K562 (cell line): Measurements from ENCODE around the gene KLHL22. TPM values are rescaled to one million over a fixed set of nuclear protein-coding genes. Genes with fewer than 3 reads are reported as not detected.

Experiments used
- ARNT ChIP-seq, 2 experiments: fragments of 450-650 bp; IDR thresholded peaks; 2 replicates each; pipeline ENCODE4 v1.6.1; 2016; ENCODE audit warnings: mild to moderate bottlenecking in 1 of 2
- ASH1L ChIP-seq: fragments of 450-650 bp; IDR thresholded peaks from 2 replicates; pipeline ENCODE4 v1.6.1; 2018; ENCODE audit warnings: borderline replicate concordance, mild to moderate bottlenecking, low read depth; ENCODE audit not compliant: partially characterized antibody
- CBFB ChIP-seq: sonication (generic); formaldehyde crosslinking; IDR thresholded peaks from 2 replicates; pipeline ENCODE4 v1.4.0; 2020; ENCODE audit warnings: mild to moderate bottlenecking, missing genetic modification reagents
- CREB3L1 ChIP-seq: fragments of 450-650 bp; IDR thresholded peaks from 2 replicates; pipeline ENCODE4 v1.6.1; 2014; ENCODE audit warnings: low read depth, mild to moderate bottlenecking, moderate library complexity, borderline replicate concordance
- DIDO1 ChIP-seq: fragments of 450-650 bp; IDR thresholded peaks from 2 replicates; pipeline ENCODE4 v1.6.1; 2016; ENCODE audit warnings: low read depth, missing biosample characterization, missing genetic modification characterization
- E2F5 ChIP-seq: sonication (generic); formaldehyde crosslinking; IDR thresholded peaks from 2 replicates; pipeline ENCODE4 v1.8.0; 2022; ENCODE audit warnings: mild to moderate bottlenecking, missing genetic modification reagents
- ID3 ChIP-seq, 2 experiments: fragments of 250-450 bp in 1 of 2; fragments of 450-650 bp in 1 of 2; sonication (Bioruptor Pico) in 1 of 2; IDR thresholded peaks; 2 replicates each; pipeline versions ENCODE4 v1.6.1 to v1.8.0; 2016 to 2021; ENCODE audit warnings: mild to moderate bottlenecking in 2 of 2, moderate library complexity in 2 of 2, missing compliant biosample characterization in 1 of 2, missing genetic modification characterization in 1 of 2
- NKRF ChIP-seq: fragments of 450-650 bp; IDR thresholded peaks from 2 replicates; pipeline ENCODE4 v1.6.1; 2016; ENCODE audit warnings: borderline replicate concordance
- NR4A1 ChIP-seq, 2 experiments: fragments of 250-450 bp in 1 of 2; fragments of 450-650 bp in 1 of 2; sonication (Bioruptor Pico) in 1 of 2; IDR thresholded peaks; 2 replicates each; pipeline versions ENCODE4 v1.4.0 to v1.6.1; 2016 to 2020; ENCODE audit warnings: mild to moderate bottlenecking in 2 of 2, missing compliant biosample characterization in 1 of 2, missing genetic modification characterization in 1 of 2, moderate library complexity in 1 of 2
- PPARD ChIP-seq: fragments of 250-450 bp; sonication (Bioruptor Pico); IDR thresholded peaks from 2 replicates; pipeline ENCODE4 v1.8.0; 2022; ENCODE audit warnings: inconsistent platforms, mild to moderate bottlenecking, moderate library complexity
- SAFB ChIP-seq: fragments of 200-400 bp; formaldehyde crosslinking; IDR thresholded peaks from 2 replicates; pipeline ENCODE4 v1.6.1; 2017; ENCODE audit warnings: low read depth, low read length, borderline replicate concordance
- ZNF24 ChIP-seq: fragments of 450-650 bp; IDR thresholded peaks from 2 replicates; pipeline ENCODE4 v1.6.1; 2016
- ZNF277 ChIP-seq: fragments of 250-450 bp; sonication (Bioruptor Pico); IDR thresholded peaks from 2 replicates; pipeline ENCODE4 v1.8.0; 2022; ENCODE audit warnings: inconsistent platforms, mild to moderate bottlenecking, moderate library complexity, borderline replicate concordance
- ZNF324 ChIP-seq: fragments of 250-450 bp; sonication (Bioruptor Pico); IDR thresholded peaks from 2 replicates; pipeline ENCODE4 v1.4.0; 2020; ENCODE audit warnings: mild to moderate bottlenecking
- ZNF384 ChIP-seq: IDR thresholded peaks from 2 replicates; pipeline ENCODE4 v1.6.1; 2012; ENCODE audit warnings: low read depth, low read length, improper control_type of control experiment
- ZNF436 ChIP-seq: fragments of 250-450, 450-650 bp; sonication (Bioruptor Pico); formaldehyde crosslinking; IDR thresholded peaks from 2 replicates; pipeline ENCODE4 v1.7.0; 2020; ENCODE audit warnings: mild to moderate bottlenecking
- ZNF707 ChIP-seq: fragments of 250-450 bp; sonication (Bioruptor Pico); conservative IDR thresholded peaks from 2 replicates; pipeline ENCODE4 v1.8.0; 2022; ENCODE audit warnings: inconsistent platforms, mild to moderate bottlenecking, moderate library complexity
- polyA plus RNA-seq, 8 experiments: library from polyadenylated mRNA; depleted of rRNA in 4 of 8; stranded (reverse) in 5 of 8; unstranded in 3 of 8; fragments of >200 nt; fragmentation: Nextera tagmentation in 2 of 8; fragmentation: Illumina TruSeq in 1 of 8; extraction: Ambion mirVana in 2 of 8; extraction: Trizol in 1 of 8; gene quantifications; 2 replicates each; pipeline versions ENCODE4 v1.2.1 to v1.2.3, GENCODE V29; 2011 to 2014; ENCODE audit warnings: inconsistent platforms in 1 of 8, missing spikeins in 1 of 8
- total RNA-seq, 7 experiments: library from RNA; depleted of rRNA in 6 of 7; stranded (reverse); fragments of >200 nt in 6 of 7; fragmentation: Illumina TruSeq in 2 of 7; extraction: Trizol in 2 of 7; gene quantifications; 2 replicates each; pipeline versions ENCODE4 v1.2.1 to v1.2.3, GENCODE V29; 2011 to 2021; ENCODE audit warnings: low replicate concordance in 1 of 7

Gene KLHL22
- total and polyA plus RNA-seq, 9 of the 15 experiments (the other 6 are each of a cell fraction or from before 2014, with no cell fraction given): 1.3 to 25.6 (median 15.2) TPM

GRCh38 chr22:20428496-20429253 lies 66.9 kb downstream of the KLHL22 start (continued):
- TF ChIP-seq ZNF277 (CRISPR knock-in tag): 0 out of 2 replicates have a peak, but pooled peaks have one; percentile 32
- TF ChIP-seq CBFB (CRISPR knock-in tag): 0 out of 2 replicates have a peak, but pooled peaks have one; percentile 59
- TF ChIP-seq ZNF324 (CRISPR knock-in tag): no peak
- 0 out of 2 replicates have a peak, but pooled peaks have one; percentile 20 for TF ChIP-seq PPARD
- TF ChIP-seq ZNF707 (CRISPR knock-in tag): no peak
- TF ChIP-seq ID3 (CRISPR knock-in tag; IDR thresholded peaks at IDR 0.05): no peak
- TF ChIP-seq ID3 (tag; IDR thresholded peaks at IDR 0.05): peak; percentile 84; the same call in 1 of the 2 replicates
- no peak for TF ChIP-seq SAFB
- TF ChIP-seq DIDO1 (tag): no peak
- TF ChIP-seq ASH1L: no peak
- TF ChIP-seq ZNF24: no peak
- TF ChIP-seq CREB3L1: no peak
- peak; percentile 33 for TF ChIP-seq NKRF
- TF ChIP-seq E2F5 (CRISPR knock-in tag): no peak
- peak; percentile 27; the same call in 1 of the 2 replicates for TF ChIP-seq ZNF384
- 0 out of 4 replicates have a peak, but pooled peaks of 1 of the 2 experiments have one; percentile 21 for TF ChIP-seq ARNT (IDR thresholded peaks at IDR 0.05)
- peak; percentile 68; the same call in 1 of the 2 replicates for TF ChIP-seq NR4A1 (CRISPR knock-in tag; IDR thresholded peaks at IDR 0.05)
- no peak for TF ChIP-seq NR4A1 (tag; IDR thresholded peaks at IDR 0.05)
- TF ChIP-seq ZNF436: peak; percentile 61; the same call in 1 of the 2 replicates
